HEK293 (cell line): ENCODE data around the gene MDH1B.

Experiments used
- CTCF ChIP-seq: fragments of 450-650 bp; formaldehyde crosslinking; IDR thresholded peaks from 2 replicates; pipeline ENCODE4 v1.5.1; 2016; ENCODE audit warnings: missing biosample characterization, missing genetic modification characterization
- FEZF1 ChIP-seq: fragments of 450-650 bp; formaldehyde crosslinking; IDR thresholded peaks from 2 replicates; pipeline ENCODE4 v1.5.1; 2016; ENCODE audit warnings: missing biosample characterization, missing genetic modification characterization
- SETDB1 ChIP-seq: IDR thresholded peaks from one replicate; pipeline ENCODE4 v1.6.1; 2017; ENCODE audit warnings: mild to moderate bottlenecking, low read length, moderate library complexity, mixed read lengths; ENCODE audit not compliant: insufficient read length
- ZNF239 ChIP-seq: fragments of 450-650 bp; formaldehyde crosslinking; IDR thresholded peaks from 2 replicates; pipeline ENCODE4 v1.5.1; 2016; ENCODE audit warnings: missing biosample characterization, missing genetic modification characterization
- ZNF274 ChIP-seq, 2 experiments: fragments of 200-500 bp in 1 of 2; fragments of 450-650 bp in 1 of 2; sonication (Bioruptor generic) in 1 of 2; formaldehyde crosslinking in 1 of 2; IDR thresholded peaks; 2 replicates each; pipeline versions ENCODE4 v1.5.1 to v1.6.1; 2014 to 2016; ENCODE audit warnings: borderline replicate concordance in 1 of 2, inconsistent platforms in 1 of 2, low read length in 1 of 2, missing biosample characterization in 1 of 2, missing genetic modification characterization in 1 of 2
- ZNF670 ChIP-seq: fragments of 450-650 bp; formaldehyde crosslinking; IDR thresholded peaks from 2 replicates; pipeline ENCODE4 v1.5.1; 2016; ENCODE audit warnings: missing biosample characterization, missing genetic modification characterization, low read depth
- TF ChIP-seq, protein P1 (sequence below): fragments of 450-650 bp; formaldehyde crosslinking; IDR thresholded peaks from 2 replicates; pipeline ENCODE4 v1.5.1; 2016; ENCODE audit warnings: missing biosample characterization, missing genetic modification characterization

DNA sequence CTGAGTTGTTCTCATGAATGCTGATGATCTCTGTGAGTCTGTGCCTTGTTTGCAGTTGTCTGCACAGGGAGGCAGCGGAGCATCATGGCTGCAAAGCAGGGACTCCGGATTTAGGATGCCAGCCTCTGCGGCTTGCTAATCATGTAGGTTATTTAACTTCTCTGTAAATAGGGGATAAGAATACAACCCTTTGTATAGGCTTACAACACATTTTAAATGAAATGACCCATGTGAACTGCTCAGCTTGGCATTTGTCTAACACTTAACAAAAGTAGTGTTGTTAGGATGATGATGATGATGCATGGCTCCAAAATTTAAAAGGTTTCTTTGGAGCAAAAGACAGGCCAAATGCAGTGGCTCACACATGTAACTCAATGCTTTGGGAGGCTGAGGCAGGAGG lies 66.3 kb downstream of the MDH1B start:
- TF ChIP-seq ZNF274 (IDR thresholded peaks at IDR 0.05; ENCODE audit: low read length) (no peak), ZNF274 (tag by site-specific recombination; IDR thresholded peaks at IDR 0.05; ENCODE audit: borderline replicate concordance) (no peak), ZNF670 (tag by site-specific recombination) (no peak), SETDB1 (no peak), ZNF239 (tag by site-specific recombination) (no peak), CTCF (tag by site-specific recombination) (no peak), FEZF1 (tag by site-specific recombination) (no peak)
- TF ChIP-seq, protein P1, sequence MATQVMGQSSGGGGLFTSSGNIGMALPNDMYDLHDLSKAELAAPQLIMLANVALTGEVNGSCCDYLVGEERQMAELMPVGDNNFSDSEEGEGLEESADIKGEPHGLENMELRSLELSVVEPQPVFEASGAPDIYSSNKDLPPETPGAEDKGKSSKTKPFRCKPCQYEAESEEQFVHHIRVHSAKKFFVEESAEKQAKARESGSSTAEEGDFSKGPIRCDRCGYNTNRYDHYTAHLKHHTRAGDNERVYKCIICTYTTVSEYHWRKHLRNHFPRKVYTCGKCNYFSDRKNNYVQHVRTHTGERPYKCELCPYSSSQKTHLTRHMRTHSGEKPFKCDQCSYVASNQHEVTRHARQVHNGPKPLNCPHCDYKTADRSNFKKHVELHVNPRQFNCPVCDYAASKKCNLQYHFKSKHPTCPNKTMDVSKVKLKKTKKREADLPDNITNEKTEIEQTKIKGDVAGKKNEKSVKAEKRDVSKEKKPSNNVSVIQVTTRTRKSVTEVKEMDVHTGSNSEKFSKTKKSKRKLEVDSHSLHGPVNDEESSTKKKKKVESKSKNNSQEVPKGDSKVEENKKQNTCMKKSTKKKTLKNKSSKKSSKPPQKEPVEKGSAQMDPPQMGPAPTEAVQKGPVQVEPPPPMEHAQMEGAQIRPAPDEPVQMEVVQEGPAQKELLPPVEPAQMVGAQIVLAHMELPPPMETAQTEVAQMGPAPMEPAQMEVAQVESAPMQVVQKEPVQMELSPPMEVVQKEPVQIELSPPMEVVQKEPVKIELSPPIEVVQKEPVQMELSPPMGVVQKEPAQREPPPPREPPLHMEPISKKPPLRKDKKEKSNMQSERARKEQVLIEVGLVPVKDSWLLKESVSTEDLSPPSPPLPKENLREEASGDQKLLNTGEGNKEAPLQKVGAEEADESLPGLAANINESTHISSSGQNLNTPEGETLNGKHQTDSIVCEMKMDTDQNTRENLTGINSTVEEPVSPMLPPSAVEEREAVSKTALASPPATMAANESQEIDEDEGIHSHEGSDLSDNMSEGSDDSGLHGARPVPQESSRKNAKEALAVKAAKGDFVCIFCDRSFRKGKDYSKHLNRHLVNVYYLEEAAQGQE (tag by site-specific recombination): no peak
